CD4-positive, alpha-beta T cell treated with Interleukin-17A for 1 hour (primary cell): ENCODE data around the gene TMEM132E.

Experiments
- DNase-seq: peaks from one replicate; pipeline ENCODE4 v3.0.0-alpha.2; 2020

Gene TMEM132E

DNA sequence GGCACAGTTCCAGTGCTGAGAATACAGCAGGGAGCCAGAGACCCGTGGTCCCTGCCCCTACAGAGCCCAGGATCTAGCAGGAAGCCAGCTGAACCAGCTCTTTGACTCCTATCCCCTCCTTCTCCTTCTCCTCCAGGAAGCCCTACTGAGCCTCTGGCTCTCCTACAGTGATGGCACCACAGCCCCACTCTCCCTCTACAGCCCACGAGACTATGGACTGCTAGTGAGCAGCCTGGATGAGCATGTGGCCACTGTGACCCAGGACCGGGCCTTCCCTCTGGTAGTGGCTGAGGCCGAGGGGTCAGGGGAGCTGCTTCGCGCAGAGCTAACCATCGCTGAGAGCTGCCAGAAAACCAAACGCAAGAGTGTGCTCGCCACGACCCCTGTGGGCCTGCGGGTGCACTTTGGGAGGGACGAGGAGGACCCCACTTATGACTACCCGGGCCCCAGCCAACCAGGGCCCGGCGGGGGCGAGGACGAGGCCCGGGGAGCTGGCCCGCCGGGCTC, 57.7 kb downstream of the TMEM132E start:
- no peak for DNase-seq

DNA sequence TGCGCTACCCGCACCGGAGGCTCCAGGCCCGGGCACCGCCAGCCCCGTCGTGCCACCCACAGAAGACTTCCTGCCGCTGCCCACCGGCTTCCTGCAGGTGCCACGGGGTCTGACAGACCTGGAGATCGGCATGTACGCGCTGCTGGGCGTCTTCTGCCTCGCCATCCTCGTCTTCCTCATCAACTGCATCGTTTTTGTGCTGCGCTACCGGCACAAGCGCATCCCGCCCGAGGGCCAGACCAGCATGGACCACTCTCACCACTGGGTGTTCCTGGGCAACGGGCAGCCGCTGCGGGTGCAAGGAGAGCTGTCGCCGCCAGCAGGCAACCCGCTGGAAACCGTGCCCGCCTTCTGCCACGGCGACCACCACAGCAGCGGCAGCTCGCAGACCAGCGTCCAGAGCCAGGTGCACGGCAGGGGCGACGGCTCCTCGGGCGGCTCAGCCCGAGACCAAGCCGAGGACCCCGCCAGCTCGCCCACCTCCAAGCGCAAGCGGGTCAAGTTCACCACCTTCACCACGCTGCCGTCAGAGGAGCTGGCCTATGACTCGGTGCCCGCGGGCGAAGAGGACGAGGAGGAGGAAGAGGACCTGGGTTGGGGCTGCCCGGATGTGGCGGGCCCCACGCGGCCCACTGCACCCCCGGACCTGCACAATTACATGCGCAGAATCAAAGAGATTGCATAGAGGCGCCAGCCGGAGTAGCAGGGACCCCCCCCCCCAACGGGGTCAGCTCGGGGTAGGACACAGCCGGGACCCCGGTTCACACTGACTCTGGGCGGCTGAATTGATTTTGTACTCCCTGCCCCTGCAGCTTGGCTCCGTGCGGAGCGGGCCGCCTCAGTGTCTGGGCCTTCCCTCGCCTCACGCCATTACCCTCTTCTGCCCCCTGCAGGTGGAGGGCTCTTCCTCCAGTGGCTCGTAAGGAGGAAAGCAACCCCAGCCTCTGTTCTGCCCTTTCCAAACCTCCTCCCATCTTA, 58.5 kb downstream of the TMEM132E start:
- peak; percentile 78 for DNase-seq

DNA sequence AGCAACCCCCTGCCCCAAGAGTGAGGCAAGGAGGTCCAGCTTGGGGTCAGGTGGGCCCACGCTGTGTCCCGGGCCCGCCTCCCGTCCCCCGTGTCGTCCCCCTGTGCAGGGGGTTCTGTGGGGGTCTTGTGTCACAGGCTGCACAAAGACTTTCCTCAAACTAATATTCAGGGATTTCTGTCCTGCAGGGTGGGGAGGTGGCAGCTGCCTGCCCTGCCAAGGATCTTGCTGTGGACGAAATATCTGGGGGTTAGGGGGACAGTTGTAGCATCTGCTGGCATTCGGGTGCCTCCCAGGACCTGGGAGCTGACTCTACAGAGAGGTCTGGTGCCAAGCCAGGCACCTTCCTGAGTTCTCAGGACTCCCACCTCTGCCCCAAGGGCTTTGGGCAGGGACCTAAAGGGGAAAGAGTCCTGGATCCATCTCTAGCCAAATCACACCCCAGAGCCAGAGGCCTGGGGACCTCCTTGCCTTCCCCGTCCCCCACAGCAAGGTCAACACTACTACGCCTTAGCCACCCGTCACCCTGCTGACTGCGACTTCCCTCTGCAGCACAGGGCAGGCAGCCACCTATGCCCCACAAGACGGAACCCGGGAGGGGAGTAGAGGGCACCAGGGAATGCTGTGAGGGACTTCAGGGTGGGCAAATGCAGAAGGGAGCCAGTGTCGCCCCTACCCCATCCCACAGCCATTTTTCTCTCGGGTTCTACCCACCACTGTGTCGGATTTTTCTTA, 59.3 kb downstream of the TMEM132E start:
- no peak for DNase-seq

DNA sequence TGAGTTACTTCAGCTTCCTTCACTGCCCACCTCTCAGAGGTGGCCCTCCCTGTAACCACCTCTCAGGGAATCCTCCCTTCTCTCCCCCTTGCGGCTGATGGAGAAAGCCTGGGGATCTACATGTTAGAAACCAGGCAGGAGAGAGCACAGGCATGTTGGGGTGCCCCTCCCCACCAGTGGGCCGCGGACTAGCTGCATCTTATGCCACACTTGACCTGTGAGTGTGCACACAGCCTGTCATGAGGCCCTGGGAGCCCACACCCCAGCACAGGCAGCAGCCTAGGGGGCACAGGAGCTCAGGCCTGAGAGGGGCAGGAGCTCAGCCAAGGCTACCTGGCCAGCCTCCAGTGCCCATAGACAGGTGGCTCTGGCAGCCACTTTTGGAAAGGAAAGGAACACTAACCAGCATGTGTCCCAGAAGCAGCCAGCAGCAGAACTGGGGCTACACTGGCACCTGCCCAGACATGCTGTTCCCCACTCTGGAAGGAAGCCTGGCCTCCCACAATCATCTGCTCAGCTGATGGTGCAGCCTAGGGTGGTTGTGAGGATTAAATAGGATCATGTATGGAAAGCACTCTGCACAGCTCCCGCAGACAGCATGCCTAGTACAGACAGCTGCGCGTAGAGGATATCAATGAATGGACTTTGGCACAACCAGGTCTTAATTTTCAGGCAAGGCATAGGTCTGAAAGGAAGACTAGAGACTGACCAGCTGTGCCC, 60.5 kb downstream of the TMEM132E start:
- DNase-seq: no peak

DNA sequence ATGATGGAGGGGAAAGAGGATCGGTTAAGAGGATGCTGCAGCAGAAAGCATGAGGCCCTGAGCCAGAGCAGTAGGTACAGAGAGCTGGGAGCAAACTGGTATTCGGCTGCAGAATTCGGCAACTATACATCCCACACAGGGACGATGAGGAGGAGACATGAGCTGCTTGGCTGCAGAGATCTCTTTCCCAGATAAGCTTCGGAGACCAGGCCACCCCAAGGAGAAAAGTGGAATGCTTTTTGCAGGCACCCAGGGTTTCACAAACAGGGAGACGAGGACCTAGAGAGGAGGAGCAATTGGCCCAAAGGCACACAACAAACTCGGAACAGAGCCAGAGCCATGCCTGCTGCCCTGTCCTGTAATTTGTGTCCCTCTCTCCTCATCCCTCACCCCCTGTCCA, 62.0 kb downstream of the TMEM132E start:
- DNase-seq: no peak

DNA sequence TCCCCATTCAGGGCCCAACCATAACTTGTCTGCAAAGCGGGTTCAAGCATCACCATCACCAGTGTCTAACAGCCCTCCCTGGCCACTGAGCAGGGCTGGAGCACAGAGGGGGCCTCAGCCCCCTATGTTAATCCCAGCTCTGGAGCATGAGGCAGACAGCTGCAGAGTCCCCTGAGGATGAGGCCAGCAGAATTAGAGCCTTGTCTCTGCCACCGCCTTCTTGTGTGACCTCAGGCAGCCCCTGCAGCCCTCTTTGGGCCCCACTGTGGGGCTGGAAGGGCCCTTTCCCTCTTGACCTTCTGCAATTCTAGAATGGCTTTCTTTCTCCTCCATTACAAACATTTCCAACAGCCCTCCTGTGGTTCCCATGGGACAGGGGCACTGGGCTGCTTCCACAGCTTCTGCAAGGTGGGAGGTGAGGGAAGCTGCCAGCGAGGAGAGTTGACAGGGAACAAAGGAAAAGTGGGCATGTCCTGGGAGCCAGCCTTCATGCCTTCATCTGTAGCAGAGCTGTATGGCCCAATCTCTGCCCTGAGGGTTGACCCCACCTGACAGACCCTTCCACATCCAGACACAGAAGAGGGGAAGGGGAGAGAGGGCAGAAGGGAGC, 65.7 kb downstream of the TMEM132E start:
- DNase-seq: no peak

DNA sequence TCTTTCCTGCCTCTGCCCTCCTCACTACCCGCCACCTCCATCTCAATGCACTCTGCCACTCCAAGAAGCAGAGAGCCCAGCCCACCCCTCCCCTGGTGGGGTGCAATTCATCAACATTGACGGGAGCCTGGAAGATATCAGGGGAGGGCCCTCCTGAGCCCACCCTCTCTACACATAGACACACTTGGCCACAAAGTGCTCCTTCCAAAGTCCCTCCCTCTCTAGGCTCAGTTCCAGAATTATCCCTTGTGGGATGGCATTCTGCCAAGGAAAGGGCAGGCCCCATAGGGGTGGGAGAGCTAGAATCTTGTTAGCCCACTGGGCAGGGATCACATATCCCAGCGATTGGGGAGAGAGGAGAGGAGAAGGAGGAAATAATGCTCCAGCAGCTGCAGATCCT, 66.2 kb downstream of the TMEM132E start:
- DNase-seq: no peak

DNA sequence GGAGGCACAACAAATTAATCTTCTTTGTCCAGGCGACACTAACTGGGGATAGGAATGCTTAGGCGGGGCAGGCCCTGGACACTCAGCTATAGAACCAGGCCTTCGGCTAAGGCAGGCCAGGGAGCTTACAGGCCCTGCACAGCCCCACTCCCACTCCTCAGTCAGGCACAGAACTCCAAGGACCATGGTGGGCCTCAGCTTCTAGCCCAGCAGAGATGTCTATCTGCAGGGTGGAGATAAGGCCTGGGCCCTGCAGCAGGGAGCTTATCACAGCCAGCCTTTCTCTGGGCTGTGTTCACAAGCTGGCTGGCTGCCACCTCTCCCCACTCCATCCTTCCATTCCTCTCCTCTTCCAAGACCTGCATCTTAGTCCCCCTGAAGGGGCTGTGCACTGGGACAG, 68.1 kb downstream of the TMEM132E start:
- no peak for DNase-seq

DNA sequence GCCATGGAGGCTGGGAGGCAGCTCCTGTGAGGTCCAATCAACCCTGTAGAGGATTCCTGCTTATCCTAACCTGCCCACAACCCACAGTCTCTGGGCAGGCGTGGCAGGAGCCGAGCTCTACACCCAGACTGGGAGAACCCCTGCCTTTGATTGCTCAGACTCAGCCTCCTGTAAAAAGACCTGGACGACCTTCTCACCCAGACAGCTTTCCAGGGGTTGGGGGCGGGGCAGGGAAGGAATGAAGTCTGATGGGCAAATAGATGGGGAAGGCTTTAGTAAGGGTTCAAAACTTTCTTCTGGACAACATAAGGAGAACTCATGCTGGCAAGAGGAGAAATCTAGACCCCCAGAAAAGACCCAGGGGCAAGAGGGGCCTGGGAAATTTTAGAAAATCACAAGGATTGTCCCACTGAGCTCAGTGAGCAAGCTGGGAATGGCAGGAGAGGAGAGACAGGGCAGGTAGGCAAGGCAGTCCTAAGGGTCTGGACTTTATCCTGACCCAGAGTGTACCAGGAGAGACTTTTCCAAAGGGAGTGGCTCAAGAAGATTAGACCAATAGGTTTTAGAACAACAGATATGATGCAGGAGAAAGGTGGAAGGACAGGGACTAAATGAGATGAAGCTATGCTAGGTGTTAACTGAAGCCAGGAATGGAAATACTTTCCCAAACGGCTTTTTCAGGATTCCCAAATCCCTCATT, 70.8 kb downstream of the TMEM132E start:
- DNase-seq: no peak

DNA sequence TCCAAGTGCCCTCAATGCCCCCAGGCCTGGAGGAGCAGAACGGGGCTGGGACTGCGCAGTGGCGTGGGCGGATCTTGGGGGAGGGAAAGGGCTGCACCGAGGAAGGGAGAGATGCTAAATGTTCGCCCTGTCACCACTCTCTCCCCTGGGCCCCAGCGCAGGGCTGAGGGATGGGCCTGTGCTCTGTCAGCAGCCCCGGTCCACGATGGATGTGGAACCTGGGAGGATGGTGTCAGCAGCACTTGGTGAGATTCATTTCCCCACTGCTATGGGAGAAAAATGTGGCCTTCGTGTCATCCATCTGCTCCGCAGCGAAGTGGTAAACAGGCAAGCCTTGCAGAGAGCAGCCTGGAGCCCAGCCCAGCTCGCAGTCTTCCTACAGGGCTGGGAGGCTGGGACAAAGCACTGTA, 72.0 kb downstream of the TMEM132E start:
- no peak for DNase-seq

DNA sequence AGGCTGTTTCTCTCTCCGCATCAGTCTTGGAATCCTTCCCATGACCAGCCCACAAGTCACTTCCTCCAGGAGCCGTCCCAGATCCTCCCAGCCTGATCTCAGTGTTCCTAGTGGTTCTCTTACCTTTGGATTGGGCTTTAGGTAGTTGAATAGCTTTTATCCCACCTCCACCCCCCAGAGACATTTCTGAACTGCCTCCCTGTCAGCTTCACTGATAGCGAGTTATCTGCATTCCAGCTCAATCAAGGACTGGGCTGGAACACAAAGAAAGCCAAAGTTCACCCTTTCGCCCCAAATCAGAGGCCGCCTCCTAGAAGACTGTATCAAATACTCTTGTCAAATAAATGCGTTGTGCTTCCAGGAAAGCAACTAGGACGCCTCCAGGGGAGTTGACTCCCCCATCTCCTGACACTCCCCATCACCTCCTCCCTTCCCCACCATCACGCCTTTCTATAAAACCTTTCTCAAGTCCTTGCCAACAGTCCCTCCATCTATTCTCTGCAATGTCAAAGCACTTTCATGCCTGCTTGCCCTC, 72.7 kb downstream of the TMEM132E start:
- DNase-seq: no peak

DNA sequence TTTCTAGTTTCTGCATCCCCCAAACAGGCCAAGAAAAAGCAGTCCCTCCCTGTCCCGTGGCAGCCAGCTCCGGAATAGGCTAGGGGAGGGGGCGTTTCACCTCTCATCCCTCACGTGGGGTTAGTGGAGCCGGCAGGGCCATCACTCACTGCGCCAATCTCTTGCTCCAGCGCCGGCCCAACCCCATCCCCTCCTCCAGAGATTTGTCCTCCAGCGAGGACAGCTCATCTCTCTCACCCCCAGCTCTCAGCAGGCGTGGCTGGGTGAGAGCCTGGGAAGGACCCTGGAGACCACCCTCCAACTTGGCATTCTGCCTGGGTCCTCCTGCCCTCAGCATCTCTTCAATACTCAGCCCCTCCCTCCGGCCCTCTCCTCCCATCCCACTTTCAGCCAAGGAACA, 74.1 kb downstream of the TMEM132E start:
- DNase-seq: no peak

DNA sequence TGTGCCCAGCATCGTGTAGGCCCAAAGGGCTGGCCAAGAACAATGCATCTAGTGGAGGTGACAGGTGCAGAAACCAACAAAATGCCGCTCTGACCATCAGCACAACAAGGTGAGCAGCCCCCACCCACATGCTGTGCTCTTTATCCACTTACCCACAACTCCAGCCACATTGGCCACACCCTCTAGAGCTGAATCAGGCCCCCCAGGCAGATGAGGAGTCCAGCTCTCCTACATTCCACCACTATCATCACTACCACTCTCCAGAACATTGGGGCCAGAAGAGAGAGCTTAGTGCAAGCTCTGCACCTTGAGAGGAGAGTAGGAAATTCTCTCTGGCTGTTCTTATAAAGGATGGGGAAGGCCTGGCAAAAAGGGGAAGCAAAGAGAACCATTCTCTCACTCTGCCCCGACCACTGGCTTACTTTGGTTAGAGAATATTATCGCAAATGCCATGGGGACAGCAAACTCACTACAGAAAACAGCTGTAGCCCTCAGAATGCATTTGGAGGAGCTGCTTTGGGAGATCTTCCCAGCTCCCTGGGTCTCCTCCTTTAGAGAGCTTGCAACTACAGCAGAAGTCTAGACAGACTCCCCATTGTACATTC, 75.0 kb downstream of the TMEM132E start:
- DNase-seq: no peak

DNA sequence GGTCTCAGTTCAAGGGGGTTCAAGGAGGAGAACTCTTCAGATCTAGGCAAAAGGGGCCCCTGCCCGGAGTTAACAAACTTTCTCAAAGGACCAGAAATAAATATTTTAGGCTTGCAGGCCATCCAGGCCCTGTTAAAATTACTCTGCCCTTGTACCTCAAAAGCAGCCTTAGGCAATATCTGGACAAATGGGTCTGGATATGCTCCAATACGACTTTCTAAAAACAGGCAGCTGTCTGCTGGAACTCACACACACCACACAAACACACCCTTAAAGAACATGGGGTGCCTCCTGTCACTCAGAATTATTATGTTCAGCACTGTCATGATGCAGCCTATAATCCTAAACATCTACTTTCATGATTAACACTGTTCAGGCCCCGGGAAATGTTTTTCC, 75.5 kb downstream of the TMEM132E start:
- DNase-seq: no peak

DNA sequence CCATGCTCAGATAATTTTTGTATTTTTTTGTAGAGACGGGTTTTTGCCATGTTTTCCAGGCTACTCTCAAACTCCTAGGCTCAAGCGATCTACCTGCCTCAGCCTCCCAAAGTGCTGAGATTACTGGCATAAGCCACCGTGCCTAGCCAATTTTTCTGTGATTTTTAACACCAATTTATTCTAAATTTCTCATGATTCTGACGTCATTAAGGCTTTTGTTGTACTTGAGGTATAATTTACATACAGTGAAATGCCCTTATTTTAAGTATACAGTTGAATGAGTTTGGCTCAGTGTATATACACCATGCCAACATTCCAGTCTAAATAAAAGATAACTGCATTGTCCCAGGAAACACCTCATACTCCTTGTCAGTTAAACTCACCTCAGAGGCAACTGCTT, 77.4 kb downstream of the TMEM132E start:
- no peak for DNase-seq

DNA sequence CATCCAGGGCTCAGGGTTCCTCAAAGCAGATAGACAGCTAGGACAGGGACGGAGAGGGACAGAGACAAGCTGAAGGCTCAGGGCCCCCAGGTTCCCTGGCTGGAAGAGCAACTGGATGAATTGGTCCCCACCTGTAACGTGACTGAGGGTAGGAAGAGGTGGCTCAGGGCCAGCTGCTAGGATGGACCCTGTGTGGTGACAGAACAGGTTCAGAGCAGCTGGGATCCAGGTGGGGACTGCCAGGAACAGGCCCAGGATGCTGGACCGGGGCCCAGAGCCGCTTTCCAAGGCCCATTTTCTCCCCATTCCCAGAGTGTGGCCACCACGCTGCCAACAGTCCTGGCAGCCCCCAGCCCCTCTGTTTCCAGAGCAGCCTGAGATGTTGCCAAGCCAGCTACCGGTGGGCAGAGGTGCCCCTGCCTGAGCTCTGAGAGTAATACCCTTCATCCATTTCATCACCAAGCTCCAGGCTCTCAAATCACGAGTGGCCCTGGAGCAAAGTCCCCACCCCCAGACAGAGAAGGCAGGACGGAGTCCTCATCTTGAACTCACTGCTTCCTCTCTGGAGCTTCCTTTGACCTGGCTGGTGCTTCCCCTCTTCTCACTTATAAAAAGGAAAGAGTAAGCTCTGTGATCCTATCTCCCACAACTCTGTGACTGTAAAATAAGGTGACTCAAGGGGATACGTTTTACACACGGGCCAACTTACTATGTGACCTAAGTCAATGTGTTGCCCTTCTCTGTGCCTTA, 79.6 kb downstream of the TMEM132E start:
- no peak for DNase-seq

DNA sequence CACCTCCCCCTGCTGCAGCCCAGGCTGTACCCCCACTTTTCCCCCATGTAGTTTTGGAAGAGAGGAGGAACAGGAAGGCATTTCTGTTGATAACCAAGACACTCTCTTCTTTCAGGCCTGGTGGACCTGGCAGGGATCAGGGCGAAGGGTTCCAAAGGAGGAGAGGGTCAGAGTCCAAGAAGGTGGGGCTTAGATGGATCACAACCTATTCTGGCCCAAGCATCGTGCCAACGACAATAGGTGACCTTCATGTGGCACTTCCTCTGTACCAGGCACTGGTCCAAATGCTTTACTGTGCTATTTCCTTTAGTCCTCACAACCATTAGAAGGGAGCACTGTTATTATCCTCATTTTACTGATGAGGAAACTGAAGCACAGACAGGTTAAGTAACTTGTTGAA, 84.3 kb downstream of the TMEM132E start:
- DNase-seq: no peak

DNA sequence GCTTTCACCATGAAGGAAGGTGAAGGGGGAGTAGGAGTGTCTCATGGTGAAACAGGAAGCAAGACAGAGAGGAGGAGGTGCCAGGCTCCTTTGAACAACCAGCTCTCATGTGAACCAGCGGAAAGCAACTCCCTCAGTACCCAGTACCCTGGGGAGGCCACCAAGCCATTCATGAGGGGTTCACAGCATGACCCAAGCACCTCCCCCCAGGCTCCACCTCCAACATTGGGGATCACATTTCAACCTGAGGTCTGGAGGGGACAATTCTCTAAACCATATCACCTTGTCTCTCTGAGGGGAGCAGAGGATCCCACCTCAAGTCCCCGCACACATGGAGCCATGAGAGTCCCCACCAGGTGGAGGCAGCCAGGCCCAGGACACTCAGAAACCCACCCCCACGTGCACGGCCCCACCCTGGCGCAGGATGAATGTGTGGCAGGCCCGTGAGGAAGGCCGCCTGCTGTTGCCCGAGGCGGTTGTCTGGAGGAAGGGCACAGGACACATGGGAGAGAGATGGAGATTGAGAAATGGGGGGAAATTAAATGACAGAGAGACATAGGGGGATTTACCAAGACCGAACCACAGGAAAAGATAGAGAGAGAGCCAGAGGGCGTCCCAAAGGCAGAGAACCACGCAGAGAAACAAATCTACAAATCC, 85.9 kb downstream of the TMEM132E start:
- no peak for DNase-seq

DNA sequence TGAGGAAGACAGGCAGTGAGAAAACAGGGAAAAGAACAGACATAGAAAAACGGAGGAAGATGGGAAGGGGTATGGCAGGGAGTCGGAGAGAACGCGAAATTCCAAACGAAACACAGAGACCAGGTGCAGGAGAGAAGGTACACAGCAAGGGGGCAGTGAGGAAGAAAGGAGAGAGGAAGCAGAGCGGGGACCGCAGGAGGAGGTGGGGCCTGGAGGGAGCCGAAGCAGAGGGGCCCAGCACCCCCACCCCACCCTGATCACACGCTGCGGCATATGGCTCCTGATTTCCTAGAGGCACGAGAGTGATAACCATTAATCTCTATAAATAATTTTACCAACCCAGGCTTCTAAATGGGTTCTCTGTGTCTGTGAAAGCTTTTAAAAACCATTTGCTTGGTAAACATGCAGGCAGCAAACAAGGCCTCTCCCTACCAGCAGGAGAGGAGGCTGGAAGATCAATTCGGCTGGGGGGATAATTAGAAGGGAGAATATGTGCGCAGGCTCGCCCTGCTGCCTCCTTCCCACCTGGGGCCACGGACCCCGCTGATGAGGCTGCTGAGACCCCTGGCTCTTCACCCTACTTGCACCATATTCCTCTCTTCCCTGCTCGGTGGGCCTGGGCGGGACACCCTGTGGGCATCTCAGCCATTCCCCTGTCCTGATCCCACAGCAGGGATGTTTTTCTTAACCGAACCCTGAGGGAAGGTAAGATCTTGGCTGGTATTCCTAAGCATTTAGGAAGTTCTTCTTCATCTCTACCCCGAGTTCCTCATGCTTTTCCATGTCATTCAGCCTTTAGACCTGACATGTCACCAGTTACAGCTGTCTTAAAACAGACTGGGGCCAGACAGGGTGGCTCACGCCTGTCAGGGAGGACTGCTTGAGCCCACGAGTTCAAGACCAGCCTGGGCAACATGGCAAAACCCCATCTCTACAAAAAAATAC, 86.7 kb downstream of the TMEM132E start:
- no peak for DNase-seq
